Activated B cell treated with CpG ODN at 0.5 μM for 24 hours (primary cell): ENCODE results near the gene IFIT1. TPM values are rescaled to one million over a fixed set of nuclear protein-coding genes. Genes with fewer than 3 reads are reported as not detected.

Experiments
- ATAC-seq: fragments of 200-7000 bp; cut with Tn5 transposase; one replicate; pipeline ENCODE4 v1.10.0; 2021; ENCODE audit warnings: low read depth, mild to moderate bottlenecking, moderate library complexity
- CTCF ChIA-PET: fragments of 350-600 bp; sonication (Branson Sonifier 250); formaldehyde crosslinking; loops from one replicate; lab custom pipeline; 2021; ENCODE audit warnings: antibody characterized with exemption; lab: Charles Lee
- POLR2A ChIA-PET: fragments of 350-600 bp; sonication (Branson Sonifier 250); formaldehyde crosslinking; loops from one replicate; lab custom pipeline; 2021; ENCODE audit warnings: antibody characterized with exemption; lab: Charles Lee
- DNase-seq: peaks from one replicate; pipeline ENCODE4 v3.0.0; 2022
- H3K27ac Mint-ChIP-seq: one replicate; pipeline ENCODE4 v1.8.0; 2020; ENCODE audit warnings: mixed read lengths
- H3K27me3 Mint-ChIP-seq: one replicate; pipeline ENCODE4 v1.8.0; 2021; ENCODE audit warnings: mixed read lengths
- H3K36me3 Mint-ChIP-seq: one replicate; pipeline ENCODE4 v1.8.0; 2021; ENCODE audit warnings: low read depth, mixed read lengths
- H3K4me1 Mint-ChIP-seq: one replicate; pipeline ENCODE4 v1.8.0; 2021; ENCODE audit warnings: mixed read lengths
- H3K4me3 Mint-ChIP-seq: one replicate; pipeline ENCODE4 v1.8.0; 2020; ENCODE audit warnings: mild to moderate bottlenecking, mixed read lengths
- H3K9me3 Mint-ChIP-seq: one replicate; pipeline ENCODE4 v1.8.0; 2020; ENCODE audit warnings: mixed read lengths
- CTCF ChIP-seq: fragments of 200-600 bp; IDR thresholded peaks from one replicate; pipeline ENCODE4 v1.8.0; 2022; ENCODE audit warnings: antibody characterized with exemption, mild to moderate bottlenecking
- intact Hi-C: fragments of 100-400 bp; cut with micrococcal nuclease; formaldehyde crosslinking; loops from one replicate; pipeline ENCODE4 v1.15.1; 2024
- total RNA-seq: library from RNA; stranded (reverse); gene quantifications from 2 replicates; pipeline ENCODE4 v1.2.3, GENCODE V29; 2022

The IFIT1 gene
- total RNA-seq, 1 donor from 2014 or later = 0.95 TPM

GRCh38 chr10:89419548-89419947 lies 27.1 kb downstream of the IFIT1 start:
- POLR2A ChIA-PET = no interaction called here
- H3K36me3 Mint-ChIP-seq = peaks cover 51% of the 10 kb centered on the region
- DNase-seq = no peak
- ATAC-seq = no peak
- H3K9me3 Mint-ChIP-seq = no peaks in the 10 kb centered on the region
- peaks cover 59% of the 10 kb centered on the region for H3K4me1 Mint-ChIP-seq
- CTCF ChIA-PET = interaction anchor here (1.0 to 1.8 kb wide), 2 partner anchors 26 to 157 kb away, joined by 3 to 4 read pairs; no protein-coding TSS in a partner anchor
- intact Hi-C loops = loop anchor here (5.0 to 10.0 kb wide), 4 partner anchors 427 to 1438 kb away; partner anchors contain the start of genes FAS, HTR7 and STAMBPL1
- peak overlapping the region; percentile 11 for H3K4me3 Mint-ChIP-seq
- H3K27ac Mint-ChIP-seq = peak overlapping the region; percentile 30
- H3K27me3 Mint-ChIP-seq = no peaks in the 10 kb centered on the region
- no peak for TF ChIP-seq CTCF

GRCh38 chr10:89421018-89421476 lies 28.6 kb downstream of the IFIT1 start:
- peaks cover 50% of the 10 kb centered on the region for H3K4me1 Mint-ChIP-seq
- POLR2A ChIA-PET = no interaction called here
- intact Hi-C loops = loop anchor here (5.0 kb wide), 1 partner anchor 1451 kb away; the partner anchor contains the start of gene RPP30
- ATAC-seq = no peak
- H3K9me3 Mint-ChIP-seq = no peaks in the 10 kb centered on the region
- H3K27ac Mint-ChIP-seq = no peak overlapping the region
- no peak for TF ChIP-seq CTCF
- no peaks in the 10 kb centered on the region for H3K27me3 Mint-ChIP-seq
- CTCF ChIA-PET = no interaction called here
- H3K4me3 Mint-ChIP-seq = no peak overlapping the region
- H3K36me3 Mint-ChIP-seq = peaks cover 45% of the 10 kb centered on the region
- no peak for DNase-seq

- no peak for ATAC-seq
- Mint-ChIP-seq H3K27ac (no peak overlapping the region), H3K36me3 (peaks cover 25% of the 10 kb centered on the region), H3K4me1 (peaks cover 19% of the 10 kb centered on the region), H3K9me3 (no peaks in the 10 kb centered on the region), H3K4me3 (no peak overlapping the region), H3K27me3 (no peaks in the 10 kb centered on the region)
- ChIA-PET POLR2A (no interaction called here), CTCF (no interaction called here)
- no peak for DNase-seq
- TF ChIP-seq CTCF = no peak
- intact Hi-C loops = loop anchor here (5.0 kb wide), 1 partner anchor 1447 kb away; the partner anchor contains the start of gene RPP30
Measured at GRCh38 chr10:89425000-89425399, 32.6 kb downstream of the IFIT1 start.

- no peak overlapping the region for H3K4me3 Mint-ChIP-seq
- DNase-seq (no peak), ATAC-seq (peak; percentile 57)
- H3K27me3 Mint-ChIP-seq = no peaks in the 10 kb centered on the region
- intact Hi-C loops = loop anchor here (1.0 kb wide), 2 partner anchors 138 to 367 kb away; no protein-coding TSS in a partner anchor
- ChIA-PET CTCF (interaction anchor here (1.0 to 1.4 kb wide), 2 partner anchors 138 to 1362 kb away, joined by 4 read pairs; no protein-coding TSS in a partner anchor), POLR2A (no interaction called here)
- no peak overlapping the region for H3K27ac Mint-ChIP-seq
- H3K36me3 Mint-ChIP-seq = peaks cover 11% of the 10 kb centered on the region
- H3K9me3 Mint-ChIP-seq = no peaks in the 10 kb centered on the region
- peaks cover 11% of the 10 kb centered on the region for H3K4me1 Mint-ChIP-seq
- no peak for TF ChIP-seq CTCF
Measured at GRCh38 chr10:89426230-89426868, 33.9 kb downstream of the IFIT1 start.

GRCh38 chr10:89427629-89428028 lies 35.2 kb downstream of the IFIT1 start:
- Mint-ChIP-seq H3K4me1 (peaks cover 9% of the 10 kb centered on the region), H3K27me3 (no peaks in the 10 kb centered on the region), H3K4me3 (no peak overlapping the region), H3K27ac (no peak overlapping the region), H3K36me3 (peaks cover 3% of the 10 kb centered on the region), H3K9me3 (no peaks in the 10 kb centered on the region)
- DNase-seq = no peak
- CTCF ChIA-PET = interaction anchor here (1.5 to 1.7 kb wide), 2 partner anchors 9 to 273 kb away, joined by 4 read pairs; no protein-coding TSS in a partner anchor
- no peak for TF ChIP-seq CTCF
- intact Hi-C loops = no loop called here
- ATAC-seq = no peak
- POLR2A ChIA-PET = no interaction called here
